GM23248 (cell line): ENCODE results near the gene POU5F1.

ENCODE experiments used
- EZH2 ChIP-seq: fragments of 200-600 bp; sonication (generic); IDR thresholded peaks from 2 replicates; pipeline ENCODE4 v1.6.1; 2018; ENCODE audit warnings: antibody characterized with exemption, mild to moderate bottlenecking; ENCODE audit not compliant: insufficient read depth, poor library complexity, severe bottlenecking
- EZH2phosphoT487 ChIP-seq: fragments of 200-600 bp; sonication (generic); IDR thresholded peaks from 2 replicates; pipeline ENCODE4 v1.6.1; 2018; ENCODE audit warnings: antibody characterized with exemption, moderate library complexity, mild to moderate bottlenecking, low read depth; ENCODE audit not compliant: insufficient read depth

GRCh38 chr6:31210123-31210522, 39.6 kb upstream of the POU5F1 start:
- TF ChIP-seq EZH2 (no peak), EZH2phosphoT487 (no peak)
